H9 (cell line): Measurements from ENCODE around the gene TNRC6C. TPM values are rescaled to one million over a fixed set of nuclear protein-coding genes. Genes with fewer than 3 reads are reported as not detected.

Experiments
- DNase-seq: peaks from one replicate; pipeline ENCODE4 v3.0.0-alpha.2; 2017
- H2AFZ ChIP-seq: one replicate; pipeline ENCODE4 v1.6.1; 2013; ENCODE audit warnings: mild to moderate bottlenecking, low read length, control low read depth, moderate library complexity
- H2AK5ac ChIP-seq: 2 replicates; pipeline ENCODE4 v1.6.1; 2013; ENCODE audit warnings: low read length, control low read depth, mixed read lengths; ENCODE audit not compliant: insufficient read length
- H2BK120ac ChIP-seq: one replicate; pipeline ENCODE4 v1.6.1; 2013; ENCODE audit warnings: low read depth, mild to moderate bottlenecking, low read length, control low read depth, inconsistent platforms; ENCODE audit not compliant: poor library complexity, severe bottlenecking
- H2BK12ac ChIP-seq: 2 replicates; pipeline ENCODE4 v1.6.1; 2013; ENCODE audit warnings: low read length, control low read depth, mixed read lengths, low read depth; ENCODE audit not compliant: insufficient read length
- H2BK15ac ChIP-seq: 2 replicates; pipeline ENCODE4 v1.6.1; 2013; ENCODE audit warnings: low read depth, low read length, control low read depth
- H2BK20ac ChIP-seq: one replicate; pipeline ENCODE4 v1.6.1; 2013; ENCODE audit warnings: low read depth, mild to moderate bottlenecking, low read length, control low read depth, inconsistent platforms; ENCODE audit not compliant: poor library complexity, severe bottlenecking
- H2BK5ac ChIP-seq: 2 replicates; pipeline ENCODE4 v1.6.1; 2013; ENCODE audit warnings: low read length, control low read depth, mixed read lengths; ENCODE audit not compliant: insufficient read length
- H3K14ac ChIP-seq: 2 replicates; pipeline ENCODE4 v1.6.1; 2013; ENCODE audit warnings: low read length, control low read depth; ENCODE audit not compliant: insufficient read depth
- H3K18ac ChIP-seq: 2 replicates; pipeline ENCODE4 v1.6.1; 2013; ENCODE audit warnings: low read depth, mild to moderate bottlenecking, mixed read lengths, low read length, control low read depth; ENCODE audit not compliant: insufficient read length
- H3K23ac ChIP-seq: 2 replicates; pipeline ENCODE4 v1.6.1; 2013; ENCODE audit warnings: low read length, control low read depth, mixed read lengths, low read depth; ENCODE audit not compliant: insufficient read length
- H3K23me2 ChIP-seq: 2 replicates; pipeline ENCODE4 v1.6.1; 2013; ENCODE audit warnings: low read depth, mild to moderate bottlenecking, mixed read lengths, low read length, control low read depth; ENCODE audit not compliant: insufficient read length, poor library complexity, severe bottlenecking
- H3K27ac ChIP-seq: 2 replicates; pipeline ENCODE4 v1.5.1; 2013; ENCODE audit warnings: low read length, control low read depth, mixed read lengths, low read depth; ENCODE audit not compliant: insufficient read length
- H3K27me3 ChIP-seq: 2 replicates; pipeline ENCODE4 v1.6.1; 2013; ENCODE audit warnings: low read length, control low read depth, inconsistent platforms; ENCODE audit not compliant: insufficient read depth
- H3K4ac ChIP-seq: 2 replicates; pipeline ENCODE4 v1.6.1; 2013; ENCODE audit warnings: low read depth, mild to moderate bottlenecking, control low read depth, inconsistent platforms, low read length, moderate library complexity
- H3K4me1 ChIP-seq: 2 replicates; pipeline ENCODE4 v1.6.1; 2013; ENCODE audit warnings: low read length, control low read depth, inconsistent platforms; ENCODE audit not compliant: insufficient read depth
- H3K4me2 ChIP-seq: 2 replicates; pipeline ENCODE4 v1.6.1; 2013; ENCODE audit warnings: low read length, control low read depth, mixed read lengths; ENCODE audit not compliant: insufficient read length, insufficient read depth
- H3K56ac ChIP-seq: 2 replicates; pipeline ENCODE4 v1.6.1; 2013; ENCODE audit warnings: low read depth, mild to moderate bottlenecking, mixed read lengths, low read length, control low read depth; ENCODE audit not compliant: insufficient read length
- H3K79me1 ChIP-seq: 2 replicates; pipeline ENCODE4 v1.6.1; 2013; ENCODE audit warnings: low read depth, mild to moderate bottlenecking, moderate library complexity, low read length, control low read depth, inconsistent platforms; ENCODE audit not compliant: insufficient read depth, poor library complexity, severe bottlenecking
- H3K79me2 ChIP-seq: 2 replicates; pipeline ENCODE4 v1.6.1; 2013; ENCODE audit warnings: low read length, control low read depth, inconsistent platforms; ENCODE audit not compliant: insufficient read depth
- H3K9ac ChIP-seq: 2 replicates; pipeline ENCODE4 v1.6.1; 2013; ENCODE audit warnings: low read length, control low read depth, mixed read lengths; ENCODE audit not compliant: insufficient read length; ENCODE audit errors: extremely low read depth
- H3K9me3 ChIP-seq: one replicate; pipeline ENCODE4 v1.6.1; 2013; ENCODE audit warnings: low read depth, low read length, inconsistent platforms; ENCODE audit not compliant: control insufficient read depth
- H3T11ph ChIP-seq: one replicate; pipeline ENCODE4 v1.6.1; 2013; ENCODE audit warnings: mild to moderate bottlenecking, low read length, control low read depth, inconsistent platforms
- H4K20me1 ChIP-seq: one replicate; pipeline ENCODE4 v1.6.1; 2013; ENCODE audit not compliant: control insufficient read depth, insufficient read length, insufficient read depth
- H4K5ac ChIP-seq: 2 replicates; pipeline ENCODE4 v1.6.1; 2013; ENCODE audit warnings: low read depth, mild to moderate bottlenecking, mixed read lengths, low read length, control low read depth; ENCODE audit not compliant: insufficient read length
- H4K8ac ChIP-seq: replicated peaks from 2 replicates; pipeline ENCODE4 v1.6.1; 2013; ENCODE audit warnings: low read length, control low read depth, mixed read lengths, low read depth; ENCODE audit not compliant: insufficient read length
- H4K91ac ChIP-seq: 2 replicates; pipeline ENCODE4 v1.6.1; 2013; ENCODE audit warnings: low read depth, mild to moderate bottlenecking, moderate library complexity, mixed read lengths, low read length, control low read depth; ENCODE audit not compliant: insufficient read length
- H3K27ac Mint-ChIP-seq, 3 experiments: 2 replicates in 2 of 3; 3 replicates in 1 of 3; pipeline ENCODE4 v1.8.0; 2020 to 2021; ENCODE audit warnings: mixed read lengths in 3 of 3, mild to moderate bottlenecking in 1 of 3, moderate library complexity in 1 of 3
- H3K27me3 Mint-ChIP-seq: 2 replicates; pipeline ENCODE4 v1.8.0; 2021; ENCODE audit warnings: low read depth, mild to moderate bottlenecking, moderate library complexity, mixed read lengths
- H3K36me3 Mint-ChIP-seq, 3 experiments: 2 replicates in 2 of 3; 3 replicates in 1 of 3; pipeline ENCODE4 v1.8.0; 2020 to 2021; ENCODE audit warnings: low read depth in 3 of 3, mixed read lengths in 3 of 3; ENCODE audit not compliant: insufficient read depth in 1 of 3
- H3K4me1 Mint-ChIP-seq, 2 experiments: 2 replicates each; pipeline ENCODE4 v1.8.0; 2020; ENCODE audit warnings: mixed read lengths in 2 of 2
- H3K4me3 Mint-ChIP-seq, 2 experiments: 2 replicates in 1 of 2; 3 replicates in 1 of 2; pipeline ENCODE4 v1.8.0; 2020 to 2021; ENCODE audit warnings: mild to moderate bottlenecking in 2 of 2, mixed read lengths in 2 of 2, moderate library complexity in 1 of 2
- H3K9me3 Mint-ChIP-seq, 2 experiments: 2 replicates in 1 of 2; 3 replicates in 1 of 2; pipeline ENCODE4 v1.8.0; 2020; ENCODE audit warnings: mild to moderate bottlenecking in 2 of 2, mixed read lengths in 2 of 2, moderate library complexity in 1 of 2
- WGBS: extraction: QIAGEN DNeasy Blood & Tissue Kit; methylation state at CpG from one replicate; pipeline ENCODE4 v1.1.7; 2013; ENCODE audit warnings: missing lambda C conversion rate, low lambda C conversion rate, mixed read lengths; ENCODE audit not compliant: insufficient read length; ENCODE audit errors: extremely low coverage; 5-methylcytosine and 5-hydroxymethylcytosine counted together
- total RNA-seq: library from RNA; stranded (reverse); gene quantifications from 2 replicates; pipeline ENCODE4 v1.2.1, GENCODE V29; 2021
- TF ChIP-seq, protein P1 (sequence below): fragments of 200-600 bp; sonication (generic); conservative IDR thresholded peaks from 3 replicates; pipeline ENCODE4 v1.8.0; 2021; ENCODE audit warnings: antibody characterized with exemption, mild to moderate bottlenecking

The TNRC6C gene
- total RNA-seq, 1 experiment from 2014 or later, result 24.7 TPM

GRCh38 chr17:77916703-77917481 is 41.6 kb upstream of the TNRC6C start:
- Histone ChIP-seq H3K23me2 (no peaks in the 10 kb centered on the region), H3K79me2 (no peaks in the 10 kb centered on the region), H2AFZ (no peak overlapping the region), H2BK20ac (no peak overlapping the region), H4K8ac (no peak overlapping the region), H3K18ac (no peak overlapping the region), H3K14ac (no peak overlapping the region), H4K20me1 (no peaks in the 10 kb centered on the region), H2BK15ac (no peak overlapping the region), H2AK5ac (no peak overlapping the region), H4K91ac (no peak overlapping the region), H3K56ac (no peak overlapping the region), H3K23ac (no peak overlapping the region), H3K9ac (no peak overlapping the region), H3T11ph (no peak overlapping the region), H3K9me3 (no peaks in the 10 kb centered on the region), H4K5ac (no peak overlapping the region), H3K4me2 (no peak overlapping the region), H2BK12ac (no peak overlapping the region), H3K79me1 (no peaks in the 10 kb centered on the region), H2BK5ac (no peak overlapping the region), H3K27ac (no peak overlapping the region), H3K4me1 (no peaks in the 10 kb centered on the region; the same call in 1 of the 2 replicates), H3K27me3 (no peaks in the 10 kb centered on the region), H2BK120ac (no peak overlapping the region), H3K4ac (no peak overlapping the region)
- DNase-seq, result no peak
- peaks cover 9 to 13% (median 13%) of the 10 kb centered on the region in 3 experiments; a peak in 6 of 7 replicates for H3K36me3 Mint-ChIP-seq
- H3K4me1 Mint-ChIP-seq, result peaks cover 39 to 40% of the 10 kb centered on the region in 2 experiments
- TF ChIP-seq, protein P1, sequence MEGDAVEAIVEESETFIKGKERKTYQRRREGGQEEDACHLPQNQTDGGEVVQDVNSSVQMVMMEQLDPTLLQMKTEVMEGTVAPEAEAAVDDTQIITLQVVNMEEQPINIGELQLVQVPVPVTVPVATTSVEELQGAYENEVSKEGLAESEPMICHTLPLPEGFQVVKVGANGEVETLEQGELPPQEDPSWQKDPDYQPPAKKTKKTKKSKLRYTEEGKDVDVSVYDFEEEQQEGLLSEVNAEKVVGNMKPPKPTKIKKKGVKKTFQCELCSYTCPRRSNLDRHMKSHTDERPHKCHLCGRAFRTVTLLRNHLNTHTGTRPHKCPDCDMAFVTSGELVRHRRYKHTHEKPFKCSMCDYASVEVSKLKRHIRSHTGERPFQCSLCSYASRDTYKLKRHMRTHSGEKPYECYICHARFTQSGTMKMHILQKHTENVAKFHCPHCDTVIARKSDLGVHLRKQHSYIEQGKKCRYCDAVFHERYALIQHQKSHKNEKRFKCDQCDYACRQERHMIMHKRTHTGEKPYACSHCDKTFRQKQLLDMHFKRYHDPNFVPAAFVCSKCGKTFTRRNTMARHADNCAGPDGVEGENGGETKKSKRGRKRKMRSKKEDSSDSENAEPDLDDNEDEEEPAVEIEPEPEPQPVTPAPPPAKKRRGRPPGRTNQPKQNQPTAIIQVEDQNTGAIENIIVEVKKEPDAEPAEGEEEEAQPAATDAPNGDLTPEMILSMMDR, result no peak
- no CpG with 5 or more reads among the region's 17 CpGs for WGBS
- peaks cover 14% of the 10 kb centered on the region for H3K27me3 Mint-ChIP-seq
- H3K27ac Mint-ChIP-seq, result no peak overlapping the region; a peak in 1 of 7 replicates
- peaks cover 8 to 15% of the 10 kb centered on the region in 2 experiments for H3K9me3 Mint-ChIP-seq
- no peak overlapping the region for H3K4me3 Mint-ChIP-seq
